GM23338 (cell line): ENCODE data around the gene MVB12B. TPM values are rescaled to one million over a fixed set of nuclear protein-coding genes. Genes with fewer than 3 reads are reported as not detected.

Experiments used
- ATAC-seq: fragments of 200-7000 bp; cut with Tn5 transposase; 3 replicates; pipeline ENCODE4 v1.9.1; 2020
- DNase-seq: peaks from one replicate; pipeline ENCODE4 v3.0.0-alpha.2; 2015; ENCODE audit warnings: low spot score
- H2AFZ ChIP-seq: fragments of 200-600 bp; sonication (generic); 2 replicates; pipeline ENCODE4 v1.8.0; 2016; ENCODE audit warnings: antibody characterized with exemption, mild to moderate bottlenecking, moderate library complexity
- H3F3A ChIP-seq: fragments of 200-600 bp; sonication (generic); replicated peaks from 2 replicates; pipeline ENCODE4 v1.8.0; 2017; ENCODE audit warnings: antibody characterized with exemption, mixed run types, low read depth
- H3K27ac ChIP-seq: fragments of 200-600 bp; sonication (generic); 2 replicates; pipeline ENCODE4 v1.6.1; 2016; ENCODE audit warnings: low read depth
- H3K27me3 ChIP-seq: fragments of 200-600 bp; sonication (generic); 2 replicates; pipeline ENCODE4 v1.8.0; 2016; ENCODE audit warnings: mild to moderate bottlenecking, mixed run types, moderate library complexity; ENCODE audit not compliant: insufficient read depth
- H3K36me3 ChIP-seq: fragments of 200-600 bp; sonication (generic); 2 replicates; pipeline ENCODE4 v1.8.0; 2016; ENCODE audit warnings: mild to moderate bottlenecking; ENCODE audit not compliant: insufficient read depth
- H3K4me1 ChIP-seq: fragments of 200-600 bp; sonication (generic); 2 replicates; pipeline ENCODE4 v1.8.0; 2016; ENCODE audit warnings: mild to moderate bottlenecking, moderate library complexity; ENCODE audit not compliant: insufficient read depth
- H3K4me2 ChIP-seq: fragments of 200-600 bp; sonication (generic); 2 replicates; pipeline ENCODE4 v1.7.1; 2017; ENCODE audit warnings: mixed run types
- H3K4me3 ChIP-seq: fragments of 200-600 bp; sonication (generic); 2 replicates; pipeline ENCODE4 v1.6.1; 2016; ENCODE audit warnings: mixed run types
- H3K79me2 ChIP-seq: fragments of 200-600 bp; sonication (generic); replicated peaks from 2 replicates; pipeline ENCODE4 v1.8.0; 2017; ENCODE audit warnings: mild to moderate bottlenecking; ENCODE audit not compliant: insufficient read depth
- H3K9me2 ChIP-seq: fragments of 200-600 bp; sonication (generic); 2 replicates; pipeline ENCODE4 v1.8.0; 2017; ENCODE audit not compliant: insufficient read depth
- H4K20me1 ChIP-seq: fragments of 200-600 bp; sonication (generic); replicated peaks from 2 replicates; pipeline ENCODE4 v1.8.0; 2017; ENCODE audit warnings: mild to moderate bottlenecking; ENCODE audit not compliant: insufficient read depth
- H3K27ac Mint-ChIP-seq: 2 replicates; pipeline ENCODE4 v1.8.0; 2020; ENCODE audit warnings: inconsistent platforms, mild to moderate bottlenecking, moderate library complexity, mixed read lengths
- H3K27me3 Mint-ChIP-seq: 3 replicates; pipeline ENCODE4 v1.8.0; 2022; ENCODE audit warnings: low read depth, mild to moderate bottlenecking, moderate library complexity, mixed read lengths, inconsistent platforms; ENCODE audit not compliant: insufficient read depth, poor library complexity
- H3K36me3 Mint-ChIP-seq: 3 replicates; pipeline ENCODE4 v1.8.0; 2021; ENCODE audit warnings: low read depth, mild to moderate bottlenecking, inconsistent platforms, moderate library complexity, mixed read lengths
- H3K4me1 Mint-ChIP-seq: 3 replicates; pipeline ENCODE4 v1.8.0; 2020; ENCODE audit warnings: mild to moderate bottlenecking, inconsistent platforms, mixed read lengths
- H3K4me3 Mint-ChIP-seq: 3 replicates; pipeline ENCODE4 v1.8.0; 2021; ENCODE audit warnings: moderate library complexity, mild to moderate bottlenecking, inconsistent platforms, mixed read lengths
- H3K9me3 Mint-ChIP-seq: 3 replicates; pipeline ENCODE4 v1.8.0; 2020; ENCODE audit warnings: moderate library complexity, mild to moderate bottlenecking, inconsistent platforms, mixed read lengths
- CREB1 ChIP-seq: fragments of 250-450 bp; sonication (Bioruptor Pico); IDR thresholded peaks from 2 replicates; pipeline ENCODE4 v1.5.0; 2020; ENCODE audit warnings: low read depth, mild to moderate bottlenecking, moderate library complexity
- CTCF ChIP-seq, 2 experiments: fragments of 200-600 bp in 1 of 2; sonication (generic) in 1 of 2; conservative IDR thresholded peaks; 2 replicates each; pipeline versions ENCODE4 v1.5.1 to v1.6.1; 2016 to 2017; ENCODE audit warnings: antibody characterized with exemption in 2 of 2, low read depth in 2 of 2, mild to moderate bottlenecking in 2 of 2, moderate library complexity in 1 of 2
- EZH2 ChIP-seq: fragments of 200-600 bp; sonication (generic); IDR thresholded peaks from one replicate; pipeline ENCODE4 v1.8.0; 2017; ENCODE audit warnings: antibody characterized with exemption, mild to moderate bottlenecking, low read depth; ENCODE audit not compliant: unreplicated experiment
- EZH2phosphoT487 ChIP-seq: fragments of 200-600 bp; sonication (generic); IDR thresholded peaks from one replicate; pipeline ENCODE4 v1.8.1; 2018; ENCODE audit warnings: antibody characterized with exemption; ENCODE audit not compliant: unreplicated experiment
- JUNB ChIP-seq: IDR thresholded peaks from one replicate; pipeline ENCODE4 v1.6.1; 2016; ENCODE audit warnings: antibody characterized with exemption; ENCODE audit not compliant: unreplicated experiment
- NANOG ChIP-seq: IDR thresholded peaks from 2 replicates; pipeline ENCODE4 v1.6.1; 2016; ENCODE audit warnings: antibody characterized with exemption, borderline replicate concordance
- POLR2AphosphoS5 ChIP-seq: IDR thresholded peaks from 2 replicates; pipeline ENCODE4 v1.6.1; 2016; ENCODE audit warnings: antibody characterized with exemption, low read depth
- STAT1 ChIP-seq: IDR thresholded peaks from one replicate; pipeline ENCODE4 v1.6.1; 2016; ENCODE audit warnings: antibody characterized with exemption; ENCODE audit not compliant: unreplicated experiment
- ZNF114 ChIP-seq: fragments of 250-450 bp; sonication (Bioruptor Pico); IDR thresholded peaks from 2 replicates; pipeline ENCODE4 v1.5.0; 2020; ENCODE audit warnings: mild to moderate bottlenecking, moderate library complexity
- ZNF331 ChIP-seq: fragments of 250-450 bp; sonication (Bioruptor Pico); IDR thresholded peaks from 2 replicates; pipeline ENCODE4 v1.5.0; 2020; ENCODE audit warnings: low read depth, mild to moderate bottlenecking, moderate library complexity
- polyA plus RNA-seq: library from polyadenylated mRNA; unstranded; fragments of >200 nt; fragmentation: Nextera tagmentation; extraction: Ambion mirVana; gene quantifications from 2 replicates; pipeline ENCODE4 v1.2.1, GENCODE V29; 2016
- total RNA-seq: library from RNA; depleted of rRNA; stranded (reverse); fragments of >200 nt; shearing (Covaris generic); gene quantifications from 2 replicates; pipeline ENCODE4 v1.2.3, GENCODE V29; 2014
- TF ChIP-seq, protein P1 (sequence below): IDR thresholded peaks from 2 replicates; pipeline ENCODE4 v1.6.1; 2016; ENCODE audit warnings: antibody characterized with exemption
- TF ChIP-seq, protein P2 (sequence below): IDR thresholded peaks from one replicate; pipeline ENCODE4 v1.6.1; 2018; ENCODE audit warnings: antibody characterized with exemption; ENCODE audit not compliant: unreplicated experiment

The MVB12B gene
- total and polyA plus RNA-seq, 2 experiments from 2014 or later: 1.9 to 6.6 TPM

GRCh38 chr9:126377176-126377509 lies 50.5 kb downstream of the MVB12B start:
- Mint-ChIP-seq H3K4me3 (no peak overlapping the region), H3K27me3 (peaks cover 4% of the 10 kb centered on the region), H3K4me1 (peaks cover 63% of the 10 kb centered on the region), H3K27ac (peak overlapping the region; percentile 69; the same call in 1 of the 2 replicates), H3K36me3 (no peaks in the 10 kb centered on the region), H3K9me3 (no peaks in the 10 kb centered on the region)
- H3K4me3 ChIP-seq: no peak overlapping the region
- 0 out of 2 replicates have a peak, but pooled peaks cover 3% of the 10 kb centered on the region for H3F3A ChIP-seq
- no peaks in the 10 kb centered on the region for H3K36me3 ChIP-seq
- no peak for TF ChIP-seq EZH2phosphoT487
- no peak for TF ChIP-seq CREB1
- no peak for TF ChIP-seq ZNF331
- no peak for TF ChIP-seq JUNB
- TF ChIP-seq, protein P1, sequence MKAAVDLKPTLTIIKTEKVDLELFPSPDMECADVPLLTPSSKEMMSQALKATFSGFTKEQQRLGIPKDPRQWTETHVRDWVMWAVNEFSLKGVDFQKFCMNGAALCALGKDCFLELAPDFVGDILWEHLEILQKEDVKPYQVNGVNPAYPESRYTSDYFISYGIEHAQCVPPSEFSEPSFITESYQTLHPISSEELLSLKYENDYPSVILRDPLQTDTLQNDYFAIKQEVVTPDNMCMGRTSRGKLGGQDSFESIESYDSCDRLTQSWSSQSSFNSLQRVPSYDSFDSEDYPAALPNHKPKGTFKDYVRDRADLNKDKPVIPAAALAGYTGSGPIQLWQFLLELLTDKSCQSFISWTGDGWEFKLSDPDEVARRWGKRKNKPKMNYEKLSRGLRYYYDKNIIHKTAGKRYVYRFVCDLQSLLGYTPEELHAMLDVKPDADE: no peak
- TF ChIP-seq CTCF (conservative IDR thresholded peaks at IDR 0.05; ENCODE audit: low read depth in 2 of 2): no peak
- no peak for TF ChIP-seq ZNF114 (CRISPR knock-in tag)
- TF ChIP-seq STAT1: no peak
- TF ChIP-seq, protein P2, sequence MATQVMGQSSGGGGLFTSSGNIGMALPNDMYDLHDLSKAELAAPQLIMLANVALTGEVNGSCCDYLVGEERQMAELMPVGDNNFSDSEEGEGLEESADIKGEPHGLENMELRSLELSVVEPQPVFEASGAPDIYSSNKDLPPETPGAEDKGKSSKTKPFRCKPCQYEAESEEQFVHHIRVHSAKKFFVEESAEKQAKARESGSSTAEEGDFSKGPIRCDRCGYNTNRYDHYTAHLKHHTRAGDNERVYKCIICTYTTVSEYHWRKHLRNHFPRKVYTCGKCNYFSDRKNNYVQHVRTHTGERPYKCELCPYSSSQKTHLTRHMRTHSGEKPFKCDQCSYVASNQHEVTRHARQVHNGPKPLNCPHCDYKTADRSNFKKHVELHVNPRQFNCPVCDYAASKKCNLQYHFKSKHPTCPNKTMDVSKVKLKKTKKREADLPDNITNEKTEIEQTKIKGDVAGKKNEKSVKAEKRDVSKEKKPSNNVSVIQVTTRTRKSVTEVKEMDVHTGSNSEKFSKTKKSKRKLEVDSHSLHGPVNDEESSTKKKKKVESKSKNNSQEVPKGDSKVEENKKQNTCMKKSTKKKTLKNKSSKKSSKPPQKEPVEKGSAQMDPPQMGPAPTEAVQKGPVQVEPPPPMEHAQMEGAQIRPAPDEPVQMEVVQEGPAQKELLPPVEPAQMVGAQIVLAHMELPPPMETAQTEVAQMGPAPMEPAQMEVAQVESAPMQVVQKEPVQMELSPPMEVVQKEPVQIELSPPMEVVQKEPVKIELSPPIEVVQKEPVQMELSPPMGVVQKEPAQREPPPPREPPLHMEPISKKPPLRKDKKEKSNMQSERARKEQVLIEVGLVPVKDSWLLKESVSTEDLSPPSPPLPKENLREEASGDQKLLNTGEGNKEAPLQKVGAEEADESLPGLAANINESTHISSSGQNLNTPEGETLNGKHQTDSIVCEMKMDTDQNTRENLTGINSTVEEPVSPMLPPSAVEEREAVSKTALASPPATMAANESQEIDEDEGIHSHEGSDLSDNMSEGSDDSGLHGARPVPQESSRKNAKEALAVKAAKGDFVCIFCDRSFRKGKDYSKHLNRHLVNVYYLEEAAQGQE: no peak
- no peak for TF ChIP-seq EZH2
- TF ChIP-seq POLR2AphosphoS5: no peak
- no peak for TF ChIP-seq NANOG
- H3K4me1 ChIP-seq: peaks cover 36% of the 10 kb centered on the region
- DNase-seq: no peak
- no peak overlapping the region for H2AFZ ChIP-seq
- H3K79me2 ChIP-seq: no peaks in the 10 kb centered on the region
- H3K4me2 ChIP-seq: peak overlapping the region; percentile 59
- no peaks in the 10 kb centered on the region for H4K20me1 ChIP-seq
- H3K9me2 ChIP-seq: no peaks in the 10 kb centered on the region
- H3K27ac ChIP-seq: no peak overlapping the region
- ATAC-seq: no peak
- H3K27me3 ChIP-seq: no peaks in the 10 kb centered on the region
